CD4-positive, alpha-beta T cell (primary cell): ENCODE measurements around the gene NKTR. TPM values are rescaled to one million over a fixed set of nuclear protein-coding genes. Genes with fewer than 3 reads are reported as not detected.

Experiments
- ATAC-seq: fragments of 200-7000 bp; cut with Tn5 transposase; one replicate; pipeline ENCODE4 v1.10.0; 2022; ENCODE audit warnings: mild to moderate bottlenecking; ENCODE audit not compliant: poor library complexity
- CTCF ChIA-PET: fragments of 350-600 bp; sonication (Branson Sonifier 250); formaldehyde crosslinking; loops from one replicate; lab custom pipeline; 2021; ENCODE audit warnings: antibody characterized with exemption, inconsistent platforms; lab: Charles Lee
- POLR2A ChIA-PET: fragments of 350-600 bp; sonication (Branson Sonifier 250); formaldehyde crosslinking; loops from one replicate; lab custom pipeline; 2021; ENCODE audit warnings: antibody characterized with exemption, inconsistent platforms; lab: Charles Lee
- DNase-seq, 14 experiments: peaks; one replicate each; pipeline ENCODE4 v3.0.0-alpha.2; 2013 to 2020; ENCODE audit warnings: mixed read lengths in 2 of 14
- H3K27ac ChIP-seq, 2 donors: one replicate each; pipeline versions ENCODE4 v1.5.1 to v1.7.0; 2013; ENCODE audit warnings: low read length in 2 of 2, low read depth in 1 of 2, mild to moderate bottlenecking in 1 of 2
- H3K27me3 ChIP-seq, 2 experiments: 1 replicate in 1 of 2; 2 replicates in 1 of 2; pipeline versions ENCODE4 v1.6.1 to v1.7.0; 2013; ENCODE audit warnings: low read length in 2 of 2, control low read depth in 1 of 2, mild to moderate bottlenecking in 1 of 2, moderate library complexity in 1 of 2; ENCODE audit not compliant: insufficient read depth in 2 of 2, control insufficient read depth in 1 of 2
- H3K36me3 ChIP-seq: one replicate; pipeline ENCODE4 v1.6.1; 2013; ENCODE audit warnings: low read length, control low read depth; ENCODE audit not compliant: insufficient read depth
- H3K4me1 ChIP-seq: one replicate; pipeline ENCODE4 v1.6.1; 2013; ENCODE audit warnings: low read length, control low read depth; ENCODE audit not compliant: insufficient read depth
- H3K4me3 ChIP-seq: one replicate; pipeline ENCODE4 v1.5.1; 2013; ENCODE audit warnings: mild to moderate bottlenecking, low read length, moderate library complexity
- H3K9me3 ChIP-seq, 2 experiments: 1 replicate in 1 of 2; 2 replicates in 1 of 2; pipeline versions ENCODE4 v1.6.1 to v1.7.0; 2013; ENCODE audit warnings: low read length in 2 of 2, mild to moderate bottlenecking in 2 of 2, control low read depth in 1 of 2, moderate library complexity in 1 of 2; ENCODE audit not compliant: control insufficient read depth in 1 of 2, insufficient read depth in 1 of 2
- H3K27ac Mint-ChIP-seq: one replicate; pipeline ENCODE4 v1.8.0; 2020; ENCODE audit warnings: mixed read lengths
- H3K27me3 Mint-ChIP-seq: one replicate; pipeline ENCODE4 v1.8.0; 2021; ENCODE audit warnings: mixed read lengths
- H3K36me3 Mint-ChIP-seq: one replicate; pipeline ENCODE4 v1.8.0; 2021; ENCODE audit warnings: low read depth, mixed read lengths
- H3K4me1 Mint-ChIP-seq: one replicate; pipeline ENCODE4 v1.8.0; 2021; ENCODE audit warnings: low read depth, mixed read lengths
- H3K4me3 Mint-ChIP-seq: one replicate; pipeline ENCODE4 v1.8.0; 2020; ENCODE audit warnings: mild to moderate bottlenecking, mixed read lengths
- H3K9me3 Mint-ChIP-seq: one replicate; pipeline ENCODE4 v1.8.0; 2020; ENCODE audit warnings: mixed read lengths
- CTCF ChIP-seq: fragments of 200-600 bp; IDR thresholded peaks from one replicate; pipeline ENCODE4 v1.8.0; 2022; ENCODE audit warnings: antibody characterized with exemption, mild to moderate bottlenecking
- intact Hi-C, 2 experiments: fragments of 100-400 bp; cut with DNase I in 1 of 2; cut with micrococcal nuclease in 1 of 2; formaldehyde crosslinking; loops; one replicate each; pipeline versions ENCODE4 v1.15.1 to v1.9.0; 2023 to 2025; cut with DNase I, micrococcal nuclease
- total RNA-seq, 174 experiments: library from RNA in 2 of 174; stranded (reverse) in 2 of 174; gene quantifications; one replicate each; pipeline ENCODE4 v1.2.3 and lab custom pipeline; 2021 to 2026

Gene NKTR
- total RNA-seq, 2 experiments from 2014 or later, result 236 to 249 TPM

- CTCF ChIA-PET, result no interaction called here
Measured at GRCh38 chr3:42588625-42589024, 11.9 kb upstream of the NKTR start.

GRCh38 chr3:42589382-42590109, 10.9 kb upstream of the NKTR start:
- Histone ChIP-seq H3K27me3 (no peaks in the 10 kb centered on the region), H3K4me1 (peaks cover 23% of the 10 kb centered on the region), H3K4me3 (peak overlapping the region; percentile 80), H3K27ac (peak overlapping the region; percentile 59 to 83), H3K36me3 (peaks cover 19% of the 10 kb centered on the region), H3K9me3 (no peaks in the 10 kb centered on the region)
- Mint-ChIP-seq H3K27ac (peak overlapping the region; percentile 89), H3K27me3 (no peaks in the 10 kb centered on the region), H3K9me3 (no peaks in the 10 kb centered on the region), H3K4me3 (peak overlapping the region; percentile 99), H3K36me3 (peaks cover 26% of the 10 kb centered on the region), H3K4me1 (peaks cover 33% of the 10 kb centered on the region)
- POLR2A ChIA-PET, result interaction anchor here (0.6 to 3.7 kb wide), 9 partner anchors 8 to 357 kb away, joined by 3 to 73 read pairs (median 5); partner anchors contain the start of genes NKTR, SEC22C and VIPR1
- intact Hi-C loops, result loop anchor here (1.0 to 10.0 kb wide), 5 partner anchors 7 to 1035 kb away; partner anchors contain the start of genes ANO10 (in 1 of the 2) and NKTR (in 1 of the 2)
- peak in 2 of 14 experiments; percentile 3 to 33 for DNase-seq
- no peak for TF ChIP-seq CTCF
- CTCF ChIA-PET, result interaction anchor here (1.0 to 1.3 kb wide), 3 partner anchors 8 to 155 kb away, joined by 4 to 14 read pairs (median 5); partner anchors contain the start of gene SEC22C
- ATAC-seq, result no peak

More at GRCh38 chr3:42588625-42589024, 11.9 kb upstream of the NKTR start:
- Histone ChIP-seq H3K27ac (no peak overlapping the region), H3K9me3 (no peaks in the 10 kb centered on the region), H3K4me1 (peaks cover 23% of the 10 kb centered on the region), H3K4me3 (no peak overlapping the region), H3K27me3 (no peaks in the 10 kb centered on the region), H3K36me3 (peaks cover 9% of the 10 kb centered on the region)
- intact Hi-C loops, result loop anchor here (10.0 kb wide), 2 partner anchors 46 to 296 kb away; no protein-coding TSS in a partner anchor
- Mint-ChIP-seq H3K27ac (no peak overlapping the region), H3K4me3 (no peak overlapping the region), H3K27me3 (no peaks in the 10 kb centered on the region), H3K36me3 (peaks cover 17% of the 10 kb centered on the region), H3K4me1 (peaks cover 26% of the 10 kb centered on the region), H3K9me3 (no peaks in the 10 kb centered on the region)
- TF ChIP-seq CTCF, result no peak
- ATAC-seq (no peak), DNase-seq (no peak)
- POLR2A ChIA-PET, result interaction anchor here (1.2 kb wide), 1 partner anchor 12 kb away, joined by 5 read pairs; the partner anchor contains the start of gene NKTR

GRCh38 chr3:42590989-42591756, 9.3 kb upstream of the NKTR start:
- ChIA-PET CTCF (interaction anchor here (0.7 to 1.8 kb wide), 6 partner anchors 9 to 153 kb away, joined by 3 to 14 read pairs (median 4); partner anchors contain the start of genes NKTR and SEC22C), POLR2A (interaction anchor here (0.6 to 3.7 kb wide), 11 partner anchors 10 to 629 kb away, joined by 3 to 73 read pairs (median 4); partner anchors contain the start of genes NKTR, SEC22C, ULK4 and VIPR1)
- intact Hi-C loops, result loop anchor here (1.0 to 10.0 kb wide), 3 partner anchors 9 to 1034 kb away; partner anchors contain the start of genes NKTR (in 2 of the 2) and ANO10 (in 1 of the 2)
- H3K4me1 ChIP-seq, result peaks cover 23% of the 10 kb centered on the region
- DNase-seq (peak in 1 of 14 experiments; percentile 11), ATAC-seq (peak; percentile 30)
- Mint-ChIP-seq H3K4me3 (peak overlapping the region; percentile 99), H3K27me3 (no peaks in the 10 kb centered on the region), H3K4me1 (peaks cover 33% of the 10 kb centered on the region), H3K36me3 (peaks cover 43% of the 10 kb centered on the region), H3K27ac (peak overlapping the region; percentile 89), H3K9me3 (no peaks in the 10 kb centered on the region)
- H3K27me3 ChIP-seq, result no peaks in the 10 kb centered on the region
- peaks cover 32% of the 10 kb centered on the region for H3K36me3 ChIP-seq
- no peak for TF ChIP-seq CTCF
- H3K27ac ChIP-seq, result peak overlapping the region; percentile 48 to 83
- H3K9me3 ChIP-seq, result no peaks in the 10 kb centered on the region
- H3K4me3 ChIP-seq, result peak overlapping the region; percentile 80
